NCI-H2029 (cell line): ENCODE results near the gene SERPINA12.

Source experiments
- DNase-seq: peaks from one replicate; lab custom pipeline; 2025; lab: John Stamatoyannopoulos, UW

SERPINA12 gene, protein sequence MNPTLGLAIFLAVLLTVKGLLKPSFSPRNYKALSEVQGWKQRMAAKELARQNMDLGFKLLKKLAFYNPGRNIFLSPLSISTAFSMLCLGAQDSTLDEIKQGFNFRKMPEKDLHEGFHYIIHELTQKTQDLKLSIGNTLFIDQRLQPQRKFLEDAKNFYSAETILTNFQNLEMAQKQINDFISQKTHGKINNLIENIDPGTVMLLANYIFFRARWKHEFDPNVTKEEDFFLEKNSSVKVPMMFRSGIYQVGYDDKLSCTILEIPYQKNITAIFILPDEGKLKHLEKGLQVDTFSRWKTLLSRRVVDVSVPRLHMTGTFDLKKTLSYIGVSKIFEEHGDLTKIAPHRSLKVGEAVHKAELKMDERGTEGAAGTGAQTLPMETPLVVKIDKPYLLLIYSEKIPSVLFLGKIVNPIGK

DNA sequence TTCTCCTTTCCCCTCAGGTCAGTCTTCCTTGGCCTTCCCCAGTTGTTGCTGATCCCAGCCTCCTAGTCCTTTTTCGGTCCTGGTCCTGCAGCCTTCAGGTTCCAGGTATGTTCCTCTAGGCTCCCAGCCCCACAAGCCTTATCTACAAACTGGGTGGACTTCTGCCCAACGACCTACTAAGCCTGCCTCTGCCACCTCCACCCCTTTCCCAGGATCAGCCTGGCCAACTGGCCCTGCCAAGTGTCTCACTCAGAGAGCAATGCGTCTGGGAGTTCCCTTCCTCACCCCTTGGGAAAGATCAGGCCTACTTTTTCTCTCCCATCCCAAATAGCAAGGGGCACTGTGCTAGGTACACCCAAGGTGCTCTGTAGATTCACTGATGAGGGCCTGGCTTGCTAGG, at the start of gene SERPINA12:
Gene SERPINA12 (minus strand): TSS at position 114 of the 400 bp plus-strand sequence. CDS start 11,072 bp downstream, outside the sequence.
- DNase-seq = no peak

DNA sequence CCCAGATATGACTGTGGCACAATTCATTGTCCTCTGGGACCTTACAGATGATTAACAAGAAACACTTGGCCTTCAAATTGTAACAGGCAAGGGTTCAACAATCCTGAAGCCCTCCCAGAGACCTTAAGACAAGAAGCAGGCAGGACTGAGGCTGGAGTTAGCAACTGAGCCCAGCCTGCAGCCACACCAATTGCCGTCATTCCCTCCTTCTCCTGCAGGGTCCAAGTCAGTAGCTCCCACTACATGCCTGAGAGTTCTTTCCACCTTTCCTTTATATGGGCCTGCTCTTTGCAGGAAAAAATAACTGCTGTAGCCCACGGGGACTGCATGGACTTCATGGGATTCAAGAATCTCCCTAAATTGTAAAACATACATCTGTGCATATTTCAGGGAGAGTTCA, 49.6 kb upstream of the SERPINA12 start:
- no peak for DNase-seq

DNA sequence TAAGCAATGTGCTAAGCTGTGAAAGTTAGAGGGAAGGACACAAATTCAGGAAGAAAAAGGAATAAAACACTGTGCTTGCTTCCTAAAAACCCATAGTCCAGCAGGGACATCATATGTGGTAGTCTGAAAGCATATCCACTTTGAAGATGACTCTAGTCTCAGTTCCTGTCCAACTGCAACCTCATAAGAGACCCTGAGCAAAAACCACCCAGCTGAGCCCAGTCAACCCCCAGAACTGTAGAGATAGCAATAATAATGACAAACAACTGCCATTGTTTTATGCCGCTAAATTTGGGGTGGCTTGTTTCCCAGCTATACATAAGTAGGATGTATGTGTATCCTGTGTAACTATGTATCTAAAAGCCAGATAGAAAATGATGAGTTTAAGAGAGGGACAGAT, 48.1 kb upstream of the SERPINA12 start:
- no peak for DNase-seq

DNA sequence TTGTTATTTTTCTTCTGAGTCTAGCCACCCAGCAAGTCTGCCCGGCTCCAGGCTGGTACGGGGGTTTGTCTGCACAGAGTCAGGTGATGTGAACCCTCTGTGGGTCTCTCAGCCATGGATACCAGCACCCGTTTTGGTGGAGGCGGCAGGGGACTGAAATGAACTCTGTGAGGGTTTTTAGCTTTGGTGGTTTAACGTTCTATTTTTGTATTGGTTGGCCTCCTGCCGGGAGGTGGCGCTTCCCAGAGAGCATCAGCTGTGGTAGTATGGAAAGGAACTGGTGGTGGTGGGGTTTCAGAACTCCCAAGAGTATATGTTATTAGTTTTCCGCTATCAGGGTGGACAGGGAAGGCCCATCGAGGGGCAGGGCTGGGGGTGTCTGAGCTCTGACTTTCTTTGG, 46.7 kb upstream of the SERPINA12 start:
- no peak for DNase-seq

DNA sequence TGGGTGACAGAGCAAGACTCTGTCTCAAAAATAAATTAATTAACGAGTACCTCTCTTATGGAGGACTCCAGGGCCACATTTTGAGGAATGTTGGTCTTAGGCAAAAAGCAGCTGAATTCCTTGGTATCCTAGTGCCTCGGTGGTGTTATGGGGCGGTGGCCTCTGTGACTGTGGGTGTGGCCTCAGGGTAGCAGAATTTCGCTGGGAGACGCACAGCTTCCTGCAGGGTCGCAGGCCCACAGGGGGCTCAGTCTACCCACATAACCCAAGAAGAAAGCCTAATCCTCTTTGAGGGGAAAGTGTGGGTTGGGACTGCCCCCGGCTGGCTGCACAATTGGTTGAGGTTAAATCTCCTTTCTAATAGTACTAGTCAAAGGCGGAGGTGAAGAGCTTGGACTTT, 40.8 kb upstream of the SERPINA12 start:
- DNase-seq = no peak

DNA sequence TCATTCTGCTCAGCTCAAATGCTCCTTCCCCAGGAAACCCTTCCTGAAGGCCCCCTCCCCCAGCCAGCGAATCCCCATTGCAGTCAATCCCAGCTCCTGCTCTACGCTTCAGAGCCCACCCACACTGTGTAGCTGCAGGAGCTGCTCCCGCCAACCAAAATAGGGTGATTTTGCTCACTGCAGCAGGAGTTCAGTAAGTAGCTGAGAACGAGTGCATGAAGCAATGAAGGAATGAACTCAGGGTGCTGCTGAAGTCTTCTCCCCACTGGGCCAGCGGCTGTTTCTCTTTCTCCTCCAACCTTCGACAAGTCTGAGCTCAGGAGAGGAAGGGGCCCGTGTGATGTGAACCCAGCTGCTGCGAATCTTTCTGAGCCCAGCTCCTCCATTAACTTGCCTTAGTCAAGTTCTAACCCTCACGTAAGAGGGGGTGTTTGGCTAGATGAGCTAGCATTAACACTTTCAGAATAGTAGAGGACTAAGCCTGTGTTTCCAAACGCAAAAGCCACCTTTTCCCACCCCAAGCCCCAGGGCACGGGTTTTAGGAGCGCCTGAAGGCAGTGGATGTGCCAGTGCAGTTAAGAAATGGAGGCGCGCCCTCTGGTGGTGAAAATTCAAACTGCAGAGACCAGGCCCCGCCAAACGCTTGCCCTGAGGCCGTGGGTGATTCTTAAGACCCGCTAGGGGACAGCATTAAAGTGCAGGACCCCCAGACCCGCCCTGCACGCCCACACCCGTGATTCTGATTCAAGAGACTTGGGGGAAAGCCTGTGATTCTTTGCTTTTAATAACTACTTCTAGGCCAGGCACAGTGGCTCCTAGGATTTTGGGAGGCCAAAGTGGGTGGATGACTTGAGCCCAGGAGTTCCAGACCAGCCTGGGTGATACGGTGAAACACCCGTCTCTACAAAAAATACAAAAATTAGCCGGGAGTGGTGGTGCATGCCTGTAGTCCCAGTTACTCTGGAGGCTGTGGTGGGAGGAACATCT, 40.0 kb upstream of the SERPINA12 start:
- no peak for DNase-seq

DNA sequence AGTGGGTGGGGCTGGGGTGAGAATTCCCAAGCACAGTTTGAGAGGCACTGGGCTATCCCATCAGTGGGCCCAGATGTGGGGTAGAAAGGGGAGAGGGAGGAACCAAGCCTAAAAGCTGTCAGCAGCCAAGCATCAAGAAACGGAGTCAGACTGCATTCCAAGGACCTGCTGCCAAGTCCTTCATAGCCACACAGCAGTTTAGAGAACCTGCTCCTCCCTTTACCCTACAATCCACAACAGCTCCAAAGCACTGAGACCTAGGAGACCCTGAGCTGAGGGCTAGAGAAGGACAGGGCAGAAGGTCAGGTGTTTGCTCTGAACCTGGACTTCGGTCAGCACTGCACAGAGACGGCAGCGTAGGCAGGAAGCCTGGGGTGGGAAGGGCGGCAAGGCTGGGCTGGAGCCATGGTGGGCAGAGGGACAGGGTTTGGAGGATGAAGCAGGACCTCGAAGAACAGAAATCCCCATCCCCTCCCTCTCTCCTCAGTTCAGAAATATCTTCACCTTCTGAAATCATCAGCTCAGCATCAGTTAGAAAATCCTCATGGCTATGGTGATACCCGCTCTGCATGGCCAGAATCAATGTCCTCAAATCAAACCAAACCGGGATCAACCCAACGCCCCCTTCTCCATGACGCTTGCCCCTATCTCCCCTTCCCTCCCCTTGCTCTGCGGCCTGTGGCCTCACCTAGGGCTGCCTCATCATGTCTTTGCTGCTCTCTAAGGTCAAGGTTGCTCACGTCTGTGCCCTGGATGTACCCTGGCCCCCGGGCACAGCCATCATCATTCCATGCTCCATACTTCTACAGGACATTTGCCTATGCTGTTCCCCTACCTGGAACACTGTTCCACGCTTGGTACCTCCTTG, 39.1 kb upstream of the SERPINA12 start:
- no peak for DNase-seq

DNA sequence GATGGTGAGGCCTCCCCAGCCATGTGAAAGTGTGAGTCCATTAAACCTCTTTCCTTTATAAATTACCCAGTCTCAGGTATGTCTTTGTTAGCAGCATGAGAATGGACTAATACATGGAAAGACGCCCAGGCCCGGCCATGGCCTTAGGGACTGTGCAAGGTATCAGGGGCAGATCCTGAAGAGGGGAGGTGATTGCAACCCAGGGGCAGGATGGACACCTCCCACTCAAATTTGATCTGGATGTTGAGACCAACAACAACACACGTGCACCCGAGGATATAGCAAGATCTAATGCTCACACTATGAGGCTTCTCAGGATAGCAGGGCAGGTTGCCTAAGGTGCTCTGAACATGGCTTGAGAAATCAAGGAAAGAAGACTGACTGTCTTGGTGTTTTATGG, 38.5 kb upstream of the SERPINA12 start:
- DNase-seq = no peak

DNA sequence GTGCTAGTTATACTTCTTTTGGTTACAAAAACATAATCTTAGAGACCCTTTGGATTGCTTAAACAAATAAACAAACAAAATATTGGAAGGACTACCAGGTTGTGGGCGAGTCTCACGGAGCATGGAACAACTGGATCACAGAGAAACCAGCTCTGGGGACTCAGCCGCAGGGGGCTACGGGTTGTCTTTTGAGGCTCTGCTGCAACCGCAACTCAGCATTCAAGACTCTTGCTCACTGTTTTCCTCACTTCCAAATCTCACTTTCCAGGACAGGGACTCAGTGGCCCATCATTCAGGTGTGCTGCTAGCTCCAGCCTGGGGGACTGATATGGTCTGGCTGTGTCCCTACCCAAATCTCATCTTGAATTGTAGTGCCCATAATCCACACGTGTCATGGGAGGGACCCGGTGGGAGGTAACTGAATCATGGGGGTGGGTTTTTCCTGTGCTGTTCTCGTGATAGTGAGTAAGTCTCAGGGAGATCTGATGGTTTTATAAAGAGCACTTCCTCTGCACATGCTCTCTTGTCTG, 37.9 kb upstream of the SERPINA12 start:
- DNase-seq = no peak

DNA sequence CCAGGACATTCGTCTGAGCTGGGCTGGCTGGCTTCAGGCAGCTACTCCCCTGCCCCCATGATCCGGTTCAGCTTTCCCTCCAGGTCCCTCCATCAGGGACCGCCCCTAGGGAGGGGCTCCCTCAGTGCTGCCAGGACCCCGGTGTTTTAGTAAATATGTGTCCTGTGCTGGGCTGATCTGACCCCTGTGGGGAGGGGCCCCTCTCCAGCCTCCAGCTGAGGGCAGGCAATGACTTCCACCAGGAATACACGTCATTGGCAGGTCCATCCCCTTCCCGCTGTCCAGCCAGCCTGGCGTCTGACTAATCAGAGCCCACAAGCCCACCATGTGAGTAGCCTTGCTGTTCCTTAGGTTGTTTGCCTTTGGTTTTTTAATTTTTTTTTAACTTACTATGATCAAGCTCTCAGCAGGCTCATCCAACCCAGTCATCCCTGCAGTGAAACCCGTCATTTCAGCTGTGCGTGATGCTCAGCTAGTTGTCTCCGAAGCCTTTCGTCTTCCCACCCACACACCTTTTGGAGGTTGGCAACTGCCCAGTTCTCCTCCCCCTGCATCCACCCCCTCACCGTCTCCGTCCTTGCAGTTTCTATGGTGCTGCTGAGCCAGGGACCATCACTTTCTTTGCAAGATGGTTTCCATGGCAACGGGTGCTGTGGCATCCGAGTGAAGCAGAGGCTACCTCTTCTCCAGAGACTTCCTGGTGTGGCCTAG, 36.0 kb upstream of the SERPINA12 start:
- DNase-seq = no peak

DNA sequence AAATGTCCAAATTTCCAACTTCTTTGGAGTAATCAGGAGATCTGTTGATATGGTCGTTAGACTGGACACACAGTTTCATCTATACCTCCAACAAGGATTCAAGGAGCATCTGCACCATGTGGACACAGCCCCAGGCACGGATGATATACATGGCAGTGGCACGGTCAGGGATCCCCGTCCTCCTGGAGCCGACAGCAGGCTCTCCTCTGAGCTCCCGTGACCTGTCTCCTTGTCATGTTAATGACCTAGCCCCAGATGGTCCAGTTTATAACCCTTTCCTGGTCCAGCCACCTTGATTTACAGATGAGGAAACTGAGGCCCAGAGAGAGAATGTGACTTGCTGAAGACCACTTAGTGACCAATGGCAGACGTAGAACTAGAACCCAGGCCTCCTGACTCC, 35.5 kb upstream of the SERPINA12 start:
- no peak for DNase-seq

DNA sequence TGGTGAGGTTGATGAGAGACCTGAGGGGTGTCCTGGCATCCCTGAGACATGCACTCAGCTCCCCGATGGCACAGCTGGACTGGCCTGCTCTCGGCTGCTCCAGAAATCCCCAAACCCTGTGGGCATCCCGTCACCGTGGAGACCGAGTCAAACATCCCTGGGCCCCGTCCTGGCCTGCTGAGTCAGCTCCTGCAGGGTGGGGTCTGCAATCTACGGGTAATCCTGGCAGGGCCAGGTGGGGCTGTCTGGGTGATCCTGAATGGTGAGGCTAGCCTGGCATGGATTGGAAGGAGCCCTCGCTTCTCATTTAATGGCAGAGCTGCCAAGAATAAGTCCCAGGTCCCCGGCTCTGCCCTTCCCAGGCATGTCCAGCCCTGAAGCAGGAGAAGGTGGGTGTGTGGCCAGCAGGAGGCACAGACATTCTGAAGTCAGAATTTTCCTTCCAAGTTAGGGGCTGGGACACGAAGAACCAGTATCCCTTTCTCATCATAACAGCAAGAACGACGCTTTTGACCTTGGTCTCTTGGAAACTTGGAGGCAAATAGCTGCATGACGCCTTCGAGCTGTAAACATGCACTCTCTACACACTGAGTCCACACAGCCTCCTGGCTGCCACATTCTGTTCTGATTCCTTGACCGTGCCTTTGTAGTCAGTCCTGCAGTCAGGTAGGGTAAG, 34.3 kb upstream of the SERPINA12 start:
- no peak for DNase-seq

DNA sequence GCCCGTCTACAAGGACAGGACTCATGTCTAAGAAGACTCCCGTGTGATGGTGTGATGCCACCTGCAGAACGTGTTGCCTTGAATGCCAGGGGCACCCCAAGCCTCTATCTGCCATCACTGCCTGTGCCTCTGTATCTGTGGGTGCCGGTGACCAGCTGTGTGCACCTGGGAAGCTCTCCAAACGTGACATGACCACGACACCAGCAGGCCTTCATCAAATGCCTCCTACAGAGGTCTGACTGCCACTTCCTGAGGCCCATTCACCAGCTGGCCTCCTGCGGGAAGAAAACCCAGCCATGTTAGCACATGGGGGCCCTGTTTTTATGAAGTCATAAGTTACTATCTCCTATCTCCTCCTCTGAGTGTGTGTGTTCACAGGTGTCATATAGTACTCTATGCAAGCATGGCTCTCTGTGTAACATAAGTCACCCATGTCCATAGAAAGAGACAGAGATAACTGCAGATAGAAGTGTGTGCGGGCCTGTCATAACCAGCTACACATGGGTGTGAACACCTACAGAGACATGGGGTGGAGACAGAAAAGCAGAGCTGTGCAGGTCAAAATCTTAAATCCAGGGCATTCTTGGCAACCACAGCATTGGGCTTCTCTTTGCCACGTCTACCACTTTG, 33.7 kb upstream of the SERPINA12 start:
- DNase-seq = no peak

DNA sequence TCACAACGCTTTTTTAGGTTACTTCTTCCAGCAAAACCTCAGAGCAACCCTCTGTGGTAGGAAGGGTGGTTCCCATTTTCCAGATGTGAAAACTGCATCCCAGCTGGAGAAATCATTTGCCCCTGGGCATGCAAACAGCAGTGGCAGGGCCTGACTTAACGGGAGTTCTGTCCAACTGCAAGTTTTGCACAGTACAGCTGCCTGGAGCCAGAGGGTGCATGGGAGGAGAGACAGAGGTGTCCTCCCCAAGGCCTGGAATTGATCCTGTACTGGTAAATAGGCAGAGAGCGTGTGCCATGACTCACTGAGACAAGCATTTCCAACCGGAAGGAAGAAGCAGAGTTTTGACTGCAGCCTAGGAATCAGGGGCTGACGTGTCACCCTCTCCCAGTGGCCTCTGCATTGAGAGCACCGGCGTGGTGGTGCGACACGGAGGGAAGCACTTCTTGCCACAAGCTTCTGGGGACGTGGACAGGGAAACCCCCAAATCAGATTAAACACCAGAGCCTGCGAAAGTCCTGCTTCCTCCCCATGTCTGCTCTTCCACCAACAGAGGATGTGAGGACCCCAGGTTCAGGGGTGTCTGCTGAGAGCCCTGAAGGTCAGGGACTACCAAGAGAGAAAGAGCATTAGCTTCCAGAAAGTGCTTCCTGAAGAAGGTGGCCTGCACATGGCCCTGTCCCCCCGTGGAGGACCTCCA, 33.0 kb upstream of the SERPINA12 start:
- no peak for DNase-seq

DNA sequence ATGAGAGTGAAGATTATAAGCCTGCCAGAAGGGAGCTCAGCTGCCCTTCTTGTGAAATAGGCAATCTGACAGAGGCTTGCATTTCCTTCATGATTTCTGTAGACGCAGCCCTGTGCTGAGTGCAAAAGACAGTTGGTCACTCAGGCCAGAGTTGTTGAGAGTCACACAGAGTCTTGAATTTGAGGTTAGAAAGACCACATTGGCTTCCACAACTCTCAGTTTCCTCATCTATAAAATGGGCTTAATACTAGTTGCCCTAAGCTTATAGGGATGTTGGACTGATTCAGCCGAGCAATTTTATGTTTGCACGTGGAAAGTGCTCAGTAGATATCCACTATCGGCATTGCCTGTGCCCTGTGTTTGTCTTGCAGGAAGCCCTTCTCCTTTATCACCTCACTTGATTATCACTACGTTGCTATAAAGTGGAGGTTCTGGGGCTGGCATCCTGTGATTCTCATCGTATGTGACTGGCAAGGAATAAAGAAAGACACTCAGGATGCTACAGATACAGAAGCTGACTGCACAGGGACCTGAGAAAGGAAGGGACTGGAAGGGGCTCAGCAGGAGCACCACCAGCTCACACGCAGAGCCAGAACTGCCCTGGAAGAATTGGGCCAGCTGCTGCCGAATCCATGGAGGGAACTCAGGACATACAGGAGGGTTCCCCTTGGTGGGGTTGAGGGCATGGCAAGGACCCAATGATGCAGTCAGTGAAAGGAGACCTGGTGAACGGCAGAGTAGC, 32.1 kb upstream of the SERPINA12 start:
- DNase-seq = no peak

DNA sequence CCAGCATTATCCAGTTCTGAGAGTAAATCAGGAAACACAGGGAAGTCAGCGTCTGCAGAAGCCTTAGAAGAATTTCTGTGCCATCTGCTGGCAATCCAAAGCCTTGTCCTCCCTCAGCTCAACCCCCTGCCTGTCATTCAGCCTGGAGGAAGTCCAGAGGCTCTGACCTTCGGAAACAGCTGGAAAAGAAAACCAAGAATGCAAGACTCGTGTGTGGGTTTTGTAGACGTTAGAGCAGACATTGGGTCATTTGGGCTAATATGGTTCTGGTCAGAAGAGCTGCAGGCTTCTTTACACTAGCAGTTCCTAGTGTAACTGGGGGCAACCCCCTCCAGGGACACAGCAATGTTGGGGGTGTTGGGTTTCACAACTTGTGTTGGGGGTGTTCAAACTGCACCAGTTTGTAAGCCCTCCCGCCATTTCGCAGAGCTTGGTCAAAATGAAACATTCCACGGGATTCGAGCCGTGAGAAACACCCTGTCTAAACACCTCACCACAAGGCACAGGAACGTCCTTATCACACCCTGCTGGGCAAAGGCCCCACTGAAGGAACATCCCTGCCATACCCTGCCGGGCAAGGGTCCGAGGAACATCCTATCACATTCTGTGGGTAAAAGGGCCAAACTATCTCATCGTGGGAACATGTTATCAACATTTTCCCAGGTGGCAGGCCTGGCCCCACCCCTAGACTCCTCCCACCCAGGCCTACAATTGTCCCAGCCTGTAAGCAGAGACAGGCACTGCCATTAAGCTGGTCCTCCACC, 30.9 kb upstream of the SERPINA12 start:
- no peak for DNase-seq

DNA sequence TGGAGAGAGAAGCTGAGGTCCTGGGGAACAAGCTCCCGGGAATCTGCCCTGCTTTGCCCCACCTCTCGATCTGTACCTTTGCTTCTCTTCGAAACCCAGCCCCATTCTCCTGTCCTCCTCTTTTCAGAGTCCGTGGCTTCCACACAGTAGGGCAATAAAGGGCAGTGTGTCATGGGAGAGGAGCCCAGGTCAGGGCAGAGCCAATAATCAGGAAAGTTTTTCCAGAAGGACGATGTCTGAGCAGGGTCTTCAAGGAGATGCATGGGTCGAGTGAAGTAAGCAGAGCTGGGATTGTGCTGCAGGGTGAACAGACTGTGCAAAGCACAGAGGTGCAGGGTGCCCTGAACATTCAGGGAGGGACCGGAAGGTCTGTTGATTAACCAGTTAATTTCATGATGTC, 29.9 kb upstream of the SERPINA12 start:
- DNase-seq = no peak
